Measurements from ENCODE around the gene RPRD1B.

Gene RPRD1B

DNA sequence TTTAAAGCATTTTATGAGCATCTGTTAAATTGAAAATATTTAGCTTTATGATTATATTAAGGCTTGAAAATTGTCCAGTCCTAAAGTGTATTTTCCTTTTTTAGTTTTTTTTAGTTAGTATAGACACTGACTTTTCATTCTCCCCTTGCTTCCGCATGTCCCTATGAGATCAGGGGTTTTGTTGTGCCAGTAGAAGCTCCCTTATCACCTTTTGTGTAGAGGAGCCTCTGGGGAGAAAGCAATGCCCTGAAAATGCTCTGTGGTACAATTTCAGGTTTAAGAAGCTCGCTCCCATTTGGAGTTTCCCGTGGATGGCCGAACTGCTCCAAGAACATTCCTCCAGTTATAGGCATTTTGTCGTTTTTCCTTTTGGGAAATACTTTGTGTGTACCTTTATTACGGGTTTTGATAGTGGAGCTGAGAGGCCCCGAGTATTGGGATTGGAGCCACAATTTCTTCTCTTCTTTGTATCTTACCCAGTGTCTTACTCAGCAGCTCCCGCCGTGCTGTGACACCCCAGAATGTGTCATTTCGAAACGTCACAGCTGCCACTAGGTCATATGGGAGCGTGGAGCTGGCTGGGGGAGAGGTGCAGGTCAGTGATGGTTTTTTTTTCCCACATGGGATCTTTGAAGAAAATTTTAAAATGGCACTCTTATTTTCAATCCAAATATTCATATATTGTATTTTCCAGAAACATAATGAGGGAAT, 49.9 kb downstream of the RPRD1B start:
- DNase-seq (ENCODE audit: low read depth) = no peak
- TF ChIP-seq CTCF (IDR thresholded peaks at IDR 0.05; ENCODE audit: low read depth, low read length, missing control alignments) = no peak
- H3K4me3 ChIP-seq (ENCODE audit: low read depth, low read length) = no peak overlapping the region
- in situ Hi-C loops (cut with HindIII; ENCODE audit: low sequenced_read_pairs) = no loop called here

DNA sequence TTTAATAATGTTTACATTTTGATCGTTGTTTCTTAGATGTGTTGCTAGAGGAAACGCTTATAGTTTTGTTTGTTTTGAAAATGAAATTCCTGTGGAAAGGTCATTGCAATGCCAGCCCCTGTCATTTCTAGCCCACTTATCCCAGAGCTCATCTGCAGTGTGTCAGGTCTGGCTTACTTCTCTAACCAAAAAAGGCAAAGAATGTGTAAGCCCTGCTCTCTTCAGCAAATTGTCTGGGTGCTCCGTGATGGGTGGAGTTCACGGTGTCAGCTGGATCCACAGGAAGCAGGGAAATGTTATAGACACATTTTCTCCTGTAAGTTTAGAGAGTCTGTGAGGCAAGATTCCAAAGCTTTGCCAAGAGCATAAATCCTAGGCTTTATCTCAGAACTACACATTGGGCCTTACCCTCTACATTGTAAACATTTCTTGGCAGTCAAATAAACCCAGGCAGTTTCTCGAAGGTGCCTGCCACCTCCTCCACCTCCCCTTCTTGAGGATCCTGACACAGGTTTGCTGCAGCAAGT, 50.9 kb downstream of the RPRD1B start:
- no peak for TF ChIP-seq CTCF (IDR thresholded peaks at IDR 0.05; ENCODE audit: low read depth, low read length, missing control alignments)

DNA sequence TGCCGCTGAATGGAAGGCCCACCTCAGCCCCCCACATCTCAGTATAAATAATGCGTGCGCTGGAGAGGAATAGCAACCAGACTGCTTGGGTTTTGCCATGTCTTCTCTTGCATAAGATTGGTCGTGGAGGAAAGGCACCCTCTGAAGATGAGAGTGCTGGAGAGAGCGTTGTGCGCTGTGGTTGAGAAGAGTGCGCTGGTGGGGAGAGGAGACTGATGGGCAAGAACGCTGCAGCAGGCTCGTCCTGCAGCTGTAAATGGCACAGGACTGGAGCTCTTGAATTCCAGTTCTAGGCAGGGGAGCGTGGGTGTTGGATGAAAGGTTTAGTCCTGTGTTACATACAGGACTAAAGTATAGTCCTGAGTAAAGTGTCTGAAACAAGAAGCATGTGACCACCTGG, 51.5 kb downstream of the RPRD1B start:
- no peak overlapping the region for H3K4me3 ChIP-seq (ENCODE audit: low read depth, low read length)
- in situ Hi-C loops (cut with HindIII; ENCODE audit: low sequenced_read_pairs) = no loop called here
- DNase-seq (ENCODE audit: low read depth) = no peak
- no peak for TF ChIP-seq CTCF (IDR thresholded peaks at IDR 0.05; ENCODE audit: low read depth, low read length, missing control alignments)

More for the DNA sequence above, 50.9 kb downstream of the RPRD1B start:
- no peak for DNase-seq (ENCODE audit: low read depth)
- in situ Hi-C loops (cut with HindIII; ENCODE audit: low sequenced_read_pairs) = no loop called here
- H3K4me3 ChIP-seq (ENCODE audit: low read depth, low read length) = no peak overlapping the region

- no peak for TF ChIP-seq CTCF (IDR thresholded peaks at IDR 0.05; ENCODE audit: low read depth, low read length, missing control alignments)
- H3K4me3 ChIP-seq (ENCODE audit: low read depth, low read length) = no peak overlapping the region
- no peak for DNase-seq (ENCODE audit: low read depth)
- in situ Hi-C loops (cut with HindIII; ENCODE audit: low sequenced_read_pairs) = no loop called here
These were observed 56.0 kb downstream of the RPRD1B start for GRCh38 chr20:38089500-38089899.

DNA sequence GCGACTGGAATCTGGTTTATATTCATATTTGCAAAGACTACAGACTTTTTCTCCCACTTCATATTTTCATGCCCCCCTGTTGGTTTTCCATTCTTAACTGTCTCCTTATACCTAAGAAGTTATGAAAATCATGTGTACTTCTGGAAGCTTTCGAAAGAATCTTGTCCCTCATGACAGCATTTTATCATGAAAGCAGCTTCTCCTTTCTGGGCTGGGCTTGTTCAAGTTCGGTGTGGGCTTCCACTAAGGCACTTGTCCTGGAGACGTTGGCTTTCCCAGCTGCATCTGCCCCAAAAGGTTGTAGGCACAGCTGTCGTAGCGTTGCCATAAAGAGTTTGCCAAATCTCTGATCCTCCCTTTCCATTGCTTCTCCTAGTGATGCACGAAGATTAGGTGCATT, 56.5 kb downstream of the RPRD1B start:
- no peak for TF ChIP-seq CTCF (IDR thresholded peaks at IDR 0.05; ENCODE audit: low read depth, low read length, missing control alignments)
- no peak for DNase-seq (ENCODE audit: low read depth)
- in situ Hi-C loops (cut with HindIII; ENCODE audit: low sequenced_read_pairs) = no loop called here
- no peak overlapping the region for H3K4me3 ChIP-seq (ENCODE audit: low read depth, low read length)

DNA sequence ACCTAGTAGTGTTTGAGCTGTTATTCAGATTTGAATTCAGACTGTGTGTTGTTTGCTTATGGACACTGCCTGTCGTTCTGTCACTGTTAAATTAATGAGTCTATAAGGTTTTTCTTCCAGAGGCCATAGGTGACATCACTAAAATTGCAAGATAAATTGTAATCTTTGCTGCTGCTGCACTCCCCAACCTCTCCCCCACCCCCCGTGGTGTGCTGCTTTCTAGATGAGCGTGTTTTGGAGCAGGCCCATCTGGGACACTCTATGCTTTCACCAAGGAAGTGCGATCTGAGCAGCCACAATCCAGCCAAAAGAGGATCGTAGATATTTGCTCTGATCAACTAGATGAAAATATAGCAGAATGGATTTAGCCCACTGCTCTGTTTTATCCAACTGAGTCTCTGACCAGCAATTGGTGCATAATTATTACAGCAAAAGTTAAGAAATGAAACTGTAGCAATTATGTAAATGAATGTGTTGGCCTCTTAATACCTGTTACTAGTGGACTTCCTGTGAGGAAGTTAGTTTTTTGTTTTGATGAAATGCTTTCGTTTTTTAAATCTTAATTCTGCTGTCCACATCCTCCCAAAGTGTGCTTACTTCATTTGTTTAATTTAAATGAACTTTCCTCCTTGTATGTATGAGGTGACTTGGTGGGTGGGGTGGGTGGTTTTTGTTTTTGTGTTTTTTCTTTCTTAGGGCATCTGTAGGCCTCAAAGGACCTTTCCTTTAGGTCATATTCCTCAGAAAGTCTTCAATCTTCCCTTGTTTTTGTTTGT, 58.1 kb downstream of the RPRD1B start:
- in situ Hi-C loops (cut with HindIII; ENCODE audit: low sequenced_read_pairs) = no loop called here
- no peak for DNase-seq (ENCODE audit: low read depth)
- TF ChIP-seq CTCF (IDR thresholded peaks at IDR 0.05; ENCODE audit: low read depth, low read length, missing control alignments) = no peak
- H3K4me3 ChIP-seq (ENCODE audit: low read depth, low read length) = no peak overlapping the region

All from astrocyte of the cerebellum (primary cell).